Adrenal gland (tissue), 5 donors: ENCODE data around the gene TECR.

Source experiments
- POLR2A ChIP-seq, 2 donors: fragments of 450-650 bp; IDR thresholded peaks; one replicate each; pipeline ENCODE4 v1.6.1; 2017; ENCODE audit warnings: antibody characterized with exemption in 2 of 2, mild to moderate bottlenecking in 2 of 2, moderate library complexity in 1 of 2
- TF ChIP-seq, protein P1 (sequence below), 6 experiments: fragments of 450-650 bp in 4 of 6; fragments of 200-600 bp in 2 of 6; sonication (generic) in 1 of 6; IDR thresholded peaks; 1 replicate in 5 of 6; 2 replicates in 1 of 6; pipeline versions ENCODE4 v1.5.1 to v1.8.0; 2016 to 2021; ENCODE audit warnings: antibody characterized with exemption in 6 of 6, mild to moderate bottlenecking in 2 of 6, moderate library complexity in 1 of 6
- donor health status: DM: no; HTN: no; CAD: no.

DNA sequence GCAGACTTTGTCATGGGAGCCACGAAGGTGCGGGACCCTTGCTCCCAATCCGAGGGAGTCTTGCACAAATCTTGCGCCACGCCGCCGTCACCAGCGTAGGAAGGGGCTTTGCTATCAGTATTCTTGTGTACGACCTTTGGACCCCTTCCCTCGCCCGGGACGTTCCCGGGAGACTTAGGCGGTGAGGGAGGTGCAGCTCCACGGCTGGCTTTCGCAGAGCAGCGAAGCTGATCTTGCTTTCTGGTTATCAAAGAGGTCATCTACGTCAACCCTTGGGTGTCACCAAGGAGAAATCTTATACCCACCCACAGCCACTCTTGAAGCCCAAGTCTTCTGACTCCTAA, 583 bp downstream of the TECR start:
- TF ChIP-seq, protein P1, sequence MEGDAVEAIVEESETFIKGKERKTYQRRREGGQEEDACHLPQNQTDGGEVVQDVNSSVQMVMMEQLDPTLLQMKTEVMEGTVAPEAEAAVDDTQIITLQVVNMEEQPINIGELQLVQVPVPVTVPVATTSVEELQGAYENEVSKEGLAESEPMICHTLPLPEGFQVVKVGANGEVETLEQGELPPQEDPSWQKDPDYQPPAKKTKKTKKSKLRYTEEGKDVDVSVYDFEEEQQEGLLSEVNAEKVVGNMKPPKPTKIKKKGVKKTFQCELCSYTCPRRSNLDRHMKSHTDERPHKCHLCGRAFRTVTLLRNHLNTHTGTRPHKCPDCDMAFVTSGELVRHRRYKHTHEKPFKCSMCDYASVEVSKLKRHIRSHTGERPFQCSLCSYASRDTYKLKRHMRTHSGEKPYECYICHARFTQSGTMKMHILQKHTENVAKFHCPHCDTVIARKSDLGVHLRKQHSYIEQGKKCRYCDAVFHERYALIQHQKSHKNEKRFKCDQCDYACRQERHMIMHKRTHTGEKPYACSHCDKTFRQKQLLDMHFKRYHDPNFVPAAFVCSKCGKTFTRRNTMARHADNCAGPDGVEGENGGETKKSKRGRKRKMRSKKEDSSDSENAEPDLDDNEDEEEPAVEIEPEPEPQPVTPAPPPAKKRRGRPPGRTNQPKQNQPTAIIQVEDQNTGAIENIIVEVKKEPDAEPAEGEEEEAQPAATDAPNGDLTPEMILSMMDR (IDR thresholded peaks at IDR 0.05), result no peak
- no peak for TF ChIP-seq POLR2A (IDR thresholded peaks at IDR 0.05)
